GM19468 (cell line): ENCODE data around the gene CDH4.

Experiments used
- ATAC-seq: cut with Tn5 transposase; IDR thresholded peaks from one replicate; pipeline ENCODE4 v1.9.1; 2021; ENCODE audit warnings: mild to moderate bottlenecking, moderate library complexity, moderate number of reproducible peaks; ENCODE audit not compliant: unreplicated experiment; ENCODE audit errors: extremely low read depth

Gene CDH4

GRCh38 chr20:61913423-61914225, 661.6 kb downstream of the CDH4 start:
- no peak for ATAC-seq

- ATAC-seq: no peak
These were observed 663.0 kb downstream of the CDH4 start for GRCh38 chr20:61915101-61915500.

DNA sequence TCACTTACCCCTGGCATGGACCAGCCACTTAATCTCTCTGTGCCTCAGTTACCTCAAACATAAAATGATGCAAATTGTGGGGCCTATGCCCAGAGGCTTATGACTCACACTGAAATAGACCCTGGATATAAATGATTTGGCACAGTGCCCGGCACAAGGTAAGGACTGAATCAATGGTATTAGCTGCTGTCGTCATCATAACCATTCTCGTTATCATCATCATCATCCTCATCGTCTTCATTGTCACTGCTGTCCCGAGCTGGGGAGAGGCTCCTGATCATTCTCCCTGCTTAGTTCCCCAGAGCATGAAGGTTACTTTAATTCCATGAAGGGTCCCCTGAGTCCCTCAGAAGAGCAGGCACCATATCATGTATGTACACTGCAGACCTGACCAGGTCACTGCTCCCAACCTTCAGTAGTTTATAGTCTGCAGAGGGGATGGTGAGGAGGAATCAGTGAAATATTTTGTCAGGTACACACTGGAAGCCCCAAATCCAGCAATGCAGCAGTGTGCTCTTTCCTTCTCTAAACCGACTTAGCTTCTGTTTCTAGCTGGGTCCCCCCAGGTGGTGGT, 664.3 kb downstream of the CDH4 start:
- no peak for ATAC-seq

DNA sequence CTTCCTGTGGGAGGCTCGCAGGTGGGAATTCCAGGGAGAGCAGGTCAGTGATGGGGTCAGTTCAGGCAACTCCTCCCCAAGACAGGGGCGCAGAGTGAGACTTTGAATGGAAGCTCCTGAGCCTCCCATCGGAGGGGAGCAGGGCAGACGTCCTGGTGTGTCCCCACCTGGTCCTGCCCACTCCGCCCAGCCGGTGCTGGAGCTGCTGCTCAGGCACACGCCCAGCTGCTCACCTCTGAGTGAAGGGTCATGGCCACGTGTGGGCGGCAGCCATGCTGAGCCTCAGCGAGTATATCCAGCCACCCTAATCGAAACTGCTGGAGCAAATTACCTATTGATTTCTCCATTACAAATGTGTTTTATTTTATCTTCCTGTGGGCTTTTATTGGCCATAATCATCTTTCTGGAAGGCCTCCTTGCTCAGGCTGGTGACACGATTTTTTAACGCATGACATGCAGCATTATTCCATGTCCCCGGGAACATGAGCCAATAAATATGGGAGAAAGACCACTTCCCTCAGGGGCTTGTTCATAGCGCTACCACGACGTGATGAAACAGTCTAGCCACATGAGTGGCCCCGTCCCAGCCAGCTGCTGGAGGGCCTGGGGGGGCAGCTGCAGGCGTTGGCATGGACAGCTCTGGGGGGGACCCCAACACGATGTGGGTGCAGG, 665.5 kb downstream of the CDH4 start:
- ATAC-seq: no peak

DNA sequence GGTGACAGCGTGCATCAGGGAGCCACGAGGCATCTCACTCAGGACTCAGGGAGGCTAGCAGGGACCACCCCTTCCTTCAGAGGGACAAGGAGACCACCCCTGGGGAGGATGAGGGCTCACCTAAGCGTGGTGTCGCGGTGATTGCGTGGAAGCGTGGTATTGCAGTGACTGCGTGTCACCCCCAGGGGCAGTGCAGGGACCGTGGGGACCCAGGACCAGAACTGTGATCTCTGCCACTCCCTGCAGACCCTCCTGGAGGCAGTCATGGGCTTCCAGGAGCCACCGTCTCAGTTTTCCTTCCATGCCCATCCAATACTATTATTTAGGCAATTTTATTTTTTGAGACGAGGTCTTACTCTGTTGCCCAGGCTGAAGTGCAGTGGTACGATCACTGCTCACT, 666.5 kb downstream of the CDH4 start:
- no peak for ATAC-seq

DNA sequence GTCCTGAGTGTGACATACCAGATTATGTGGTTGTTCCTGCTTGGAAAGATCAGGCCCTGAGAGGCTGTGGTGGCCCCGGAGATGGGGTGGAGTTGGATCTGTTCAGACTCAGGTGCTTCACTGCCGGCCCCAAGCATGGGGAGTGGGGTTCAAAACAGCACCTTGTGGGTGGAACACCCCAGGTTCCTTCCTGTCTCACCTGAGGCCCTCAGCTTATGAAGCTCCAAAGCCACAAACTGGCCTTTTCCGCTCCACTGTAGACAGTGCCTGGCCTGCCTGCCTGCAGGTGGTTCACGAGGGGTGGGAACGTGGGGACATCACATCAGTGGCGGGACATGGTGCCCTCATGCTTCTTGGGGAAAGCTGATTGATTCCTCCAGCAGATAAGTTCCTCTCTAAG, 667.2 kb downstream of the CDH4 start:
- ATAC-seq: no peak

DNA sequence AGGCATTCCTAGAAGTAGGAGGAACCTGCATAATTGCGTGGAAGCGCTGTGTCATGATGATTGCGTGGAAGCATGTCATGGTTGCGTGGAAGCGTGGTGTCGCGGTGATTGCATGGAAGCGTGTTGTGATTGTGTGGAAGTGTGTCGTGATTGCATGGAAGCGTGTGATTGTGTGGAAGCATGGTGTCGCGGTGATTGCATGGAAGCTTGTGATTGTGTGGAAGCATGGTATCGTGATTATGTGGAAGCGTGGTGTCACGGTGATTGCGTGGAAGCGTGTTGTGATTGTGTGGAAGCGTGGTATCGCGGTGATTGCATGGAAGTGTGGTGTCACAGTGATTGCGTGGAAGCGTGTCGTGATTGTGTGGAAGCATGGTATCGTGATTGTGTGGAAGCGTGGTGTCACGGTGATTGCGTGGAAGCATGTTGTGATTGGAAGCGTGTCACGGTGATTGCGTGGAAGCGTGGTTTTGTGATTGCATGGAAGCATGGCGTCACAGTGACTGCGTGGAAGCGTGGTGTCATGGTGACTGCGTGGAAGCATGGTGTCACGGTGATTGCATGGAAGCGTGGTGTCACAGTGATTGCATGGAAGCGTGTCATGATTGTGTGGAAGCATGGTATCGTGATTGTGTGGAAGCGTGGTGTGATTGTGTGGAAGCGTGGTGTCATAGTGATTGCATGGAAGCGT, 667.8 kb downstream of the CDH4 start:
- no peak for ATAC-seq

DNA sequence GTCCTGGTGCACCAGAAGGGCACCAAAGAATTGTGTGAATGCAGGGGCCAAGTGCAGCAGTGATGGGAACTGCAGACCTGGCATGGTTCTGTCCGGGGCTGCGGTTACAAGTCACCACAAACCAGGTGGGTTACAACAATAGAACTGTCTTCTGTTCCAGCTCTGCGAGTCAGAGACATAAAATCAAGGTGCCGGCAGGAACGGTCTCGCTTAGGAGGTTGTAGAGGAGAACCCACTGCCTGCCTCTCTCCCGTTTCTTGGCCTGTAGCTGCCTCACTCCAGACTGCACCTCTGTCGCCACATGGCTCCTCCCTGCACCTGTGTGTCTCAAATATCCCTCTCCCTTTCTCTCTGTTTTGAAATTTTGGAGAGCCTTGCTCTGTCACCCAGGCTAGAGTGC, 670.4 kb downstream of the CDH4 start:
- no peak for ATAC-seq

DNA sequence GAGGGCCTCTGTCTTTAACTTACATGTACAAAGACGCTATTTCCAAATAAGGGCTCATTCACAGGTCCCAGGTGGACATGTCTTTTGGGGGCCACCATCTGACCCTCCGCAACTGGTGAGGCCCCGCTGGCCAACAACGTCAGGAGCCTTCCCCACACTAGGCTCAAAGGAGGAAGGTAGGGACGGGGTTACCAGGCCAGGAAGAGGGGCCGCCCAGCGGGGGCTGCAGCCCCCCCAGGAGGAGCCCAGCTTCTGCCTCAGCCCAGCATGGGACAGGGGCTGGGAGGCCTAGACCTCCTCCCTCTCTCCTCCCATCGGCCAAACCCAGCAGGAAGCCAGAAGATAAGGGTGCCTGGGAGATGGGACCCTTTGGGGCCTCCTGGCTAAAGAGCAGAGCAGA, 670.9 kb downstream of the CDH4 start:
- ATAC-seq: no peak

GRCh38 chr20:61923371-61924166, 671.5 kb downstream of the CDH4 start:
- ATAC-seq: no peak

GRCh38 chr20:61924211-61924857, 672.3 kb downstream of the CDH4 start:
- no peak for ATAC-seq

DNA sequence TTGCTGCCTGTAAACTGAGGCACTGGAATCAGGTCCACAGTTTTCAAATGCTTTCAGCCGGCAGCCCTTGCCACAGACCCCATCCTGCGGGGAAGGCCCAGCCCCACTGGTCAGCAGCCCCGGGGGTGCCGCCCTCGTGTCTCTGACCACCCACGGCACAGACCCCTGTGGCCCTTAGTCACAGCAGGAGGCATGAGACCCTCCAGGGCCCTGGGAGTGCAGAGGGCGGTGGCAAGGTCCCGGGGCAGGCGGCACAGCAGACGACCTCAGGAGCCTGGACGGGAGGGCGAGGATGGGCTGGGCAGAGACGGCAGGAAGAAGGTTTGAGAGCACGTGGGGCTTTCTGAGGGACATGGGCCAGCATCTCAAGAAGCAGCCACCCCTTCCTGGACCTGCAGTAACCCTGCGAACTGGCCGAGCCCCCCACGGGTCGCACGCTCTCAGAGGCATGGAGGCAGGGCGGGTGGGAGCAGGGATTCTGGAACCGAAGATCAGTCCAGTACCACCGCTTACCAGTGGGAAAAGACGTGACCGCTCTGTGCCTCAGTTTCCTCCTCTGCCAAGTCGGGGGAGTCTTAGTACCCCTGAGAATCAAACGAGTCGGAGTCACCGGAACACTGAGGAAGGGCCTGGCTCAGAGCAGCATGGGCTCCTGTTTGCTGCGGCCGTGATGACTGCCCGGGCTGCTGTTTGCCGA, 672.9 kb downstream of the CDH4 start:
- ATAC-seq: no peak

DNA sequence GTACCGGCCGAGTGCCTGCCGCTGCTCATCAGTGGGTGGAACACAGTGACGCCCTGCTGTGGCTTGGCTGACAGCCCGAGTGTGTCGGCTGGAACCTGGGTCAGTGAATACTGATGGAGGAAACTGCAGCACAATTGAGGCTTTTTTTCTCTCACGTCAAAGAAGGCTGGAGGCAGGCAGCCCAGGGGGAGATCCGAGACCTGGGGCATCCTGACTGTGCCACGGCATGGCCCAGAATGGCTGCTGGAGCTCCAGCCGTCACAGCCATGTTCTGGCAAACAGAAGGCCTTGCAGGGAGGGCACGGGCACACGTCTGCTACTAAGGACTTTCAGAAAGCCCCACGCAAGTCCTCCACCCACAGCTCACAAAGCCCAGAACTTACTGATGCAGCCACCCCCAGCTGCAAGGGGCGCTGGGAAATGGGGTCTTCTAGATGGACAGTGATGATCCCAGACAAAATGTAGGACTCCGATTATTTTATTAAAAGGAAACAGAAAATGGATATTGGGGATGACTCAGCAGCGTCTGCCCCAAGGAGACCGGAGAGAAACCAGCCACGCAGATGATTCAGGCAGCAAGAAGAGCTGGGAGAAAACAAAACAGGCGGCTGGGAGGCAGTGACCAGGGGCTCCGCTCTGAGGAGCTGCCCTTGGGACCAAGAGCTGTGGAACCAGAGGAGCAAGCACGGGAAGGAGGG, 673.6 kb downstream of the CDH4 start:
- no peak for ATAC-seq

DNA sequence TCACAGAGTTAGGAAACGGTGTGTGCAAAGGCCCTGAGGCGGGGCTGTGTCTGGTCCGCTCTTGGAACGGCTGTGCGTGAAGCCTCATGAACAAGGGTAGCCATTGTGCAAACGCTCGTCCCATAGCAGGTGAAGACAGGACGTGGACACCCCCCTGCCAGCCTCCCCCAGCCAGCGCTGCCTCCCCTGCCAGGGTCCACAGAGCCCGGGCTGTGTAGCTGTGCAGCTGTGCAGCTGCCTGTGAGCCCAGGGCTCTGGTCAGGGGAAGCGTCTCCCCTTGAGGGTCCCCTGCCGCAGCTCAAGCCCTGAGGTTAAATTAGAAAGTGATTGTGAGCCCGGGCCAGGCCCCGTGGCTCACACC, 674.2 kb downstream of the CDH4 start:
- ATAC-seq: no peak

DNA sequence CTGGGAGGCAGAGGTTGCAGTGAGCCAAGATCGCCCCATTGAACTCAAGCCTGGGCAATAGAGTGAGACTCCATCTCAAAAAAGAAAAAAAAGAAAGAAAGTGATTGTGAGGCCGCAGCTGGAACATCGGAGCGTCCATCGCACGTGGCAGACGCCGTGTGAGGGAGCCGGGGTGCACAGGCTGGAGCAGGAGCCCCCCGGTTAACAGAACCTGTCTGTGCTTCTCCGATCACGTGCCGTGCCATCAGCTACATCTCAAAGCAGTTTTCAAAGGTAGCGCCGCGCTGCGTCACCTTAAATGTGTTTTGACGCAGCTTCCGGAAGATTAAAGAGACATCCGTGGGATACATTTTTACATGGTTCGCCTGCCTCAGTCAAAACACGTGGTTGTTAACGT, 674.7 kb downstream of the CDH4 start:
- ATAC-seq: no peak

DNA sequence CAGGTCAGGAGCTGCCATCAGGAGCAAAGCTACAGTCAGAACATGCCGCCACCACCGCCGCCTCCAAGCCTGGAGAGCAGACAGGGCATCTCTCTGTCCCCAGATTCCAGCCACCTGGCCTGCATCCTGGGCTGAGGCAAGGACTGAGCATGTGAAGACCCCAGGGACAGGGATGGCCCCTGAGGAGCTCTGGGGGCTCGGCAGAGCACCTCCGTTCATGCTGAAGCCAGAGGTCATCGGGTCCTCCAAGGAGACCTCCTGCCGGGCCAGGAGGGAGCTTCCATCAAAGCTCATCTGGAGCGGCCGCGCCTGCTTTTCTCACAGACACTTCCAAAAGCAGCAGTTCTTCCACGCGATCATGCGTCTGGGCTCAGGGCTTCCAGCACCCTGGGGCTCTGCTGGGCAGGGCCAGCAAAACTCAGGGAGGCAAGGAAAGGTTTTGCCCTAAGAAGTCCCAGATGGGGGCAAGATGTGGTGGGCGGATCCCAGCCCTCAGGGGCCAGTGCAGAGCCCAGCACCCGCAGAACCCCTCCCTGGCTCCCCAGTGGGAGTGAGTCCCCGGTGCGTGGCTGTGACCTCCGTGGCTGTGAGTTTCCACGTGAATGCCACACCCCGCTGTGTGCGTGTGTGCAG, 675.2 kb downstream of the CDH4 start:
- no peak for ATAC-seq

DNA sequence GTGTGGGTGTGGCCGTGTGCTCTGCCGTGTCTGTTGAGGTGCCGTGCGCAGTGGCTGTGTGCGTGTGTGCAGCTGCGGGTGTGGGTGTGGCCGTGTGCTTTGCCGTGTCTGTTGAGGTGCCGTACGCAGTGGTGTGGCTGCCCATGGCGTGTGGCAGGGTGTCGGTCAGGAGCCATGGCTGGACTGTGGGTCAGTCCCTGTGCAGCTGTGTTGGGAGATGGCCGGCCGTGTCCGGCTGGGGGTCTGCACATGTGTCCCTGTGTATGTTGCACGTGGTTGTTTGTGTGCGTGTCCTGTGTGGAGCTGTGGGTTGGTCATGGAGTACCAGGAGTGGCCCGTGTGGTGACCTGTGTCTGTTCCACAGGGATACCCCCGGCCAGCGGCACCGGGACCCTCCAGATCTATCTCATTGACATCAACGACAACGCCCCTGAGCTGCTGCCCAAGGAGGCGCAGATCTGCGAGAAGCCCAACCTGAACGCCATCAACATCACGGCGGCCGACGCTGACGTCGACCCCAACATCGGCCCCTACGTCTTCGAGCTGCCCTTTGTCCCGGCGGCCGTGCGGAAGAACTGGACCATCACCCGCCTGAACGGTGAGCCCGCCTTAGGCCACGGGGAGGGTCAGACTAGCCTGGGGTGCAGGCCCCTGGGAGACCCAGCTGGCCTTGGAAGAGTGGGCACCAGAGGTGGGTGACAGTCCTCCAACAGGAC, 675.9 kb downstream of the CDH4 start:
- ATAC-seq: no peak

- ATAC-seq: no peak
These were observed 677.5 kb downstream of the CDH4 start for GRCh38 chr20:61929561-61929960.
